ENCODE data around the gene MLLT1.
"Not testable (repeated sequence)": the region's sequence is repeated elsewhere in the genome, so short reads cannot be mapped to it uniquely, and the experiment has no call there.

- TF ChIP-seq, protein P1, sequence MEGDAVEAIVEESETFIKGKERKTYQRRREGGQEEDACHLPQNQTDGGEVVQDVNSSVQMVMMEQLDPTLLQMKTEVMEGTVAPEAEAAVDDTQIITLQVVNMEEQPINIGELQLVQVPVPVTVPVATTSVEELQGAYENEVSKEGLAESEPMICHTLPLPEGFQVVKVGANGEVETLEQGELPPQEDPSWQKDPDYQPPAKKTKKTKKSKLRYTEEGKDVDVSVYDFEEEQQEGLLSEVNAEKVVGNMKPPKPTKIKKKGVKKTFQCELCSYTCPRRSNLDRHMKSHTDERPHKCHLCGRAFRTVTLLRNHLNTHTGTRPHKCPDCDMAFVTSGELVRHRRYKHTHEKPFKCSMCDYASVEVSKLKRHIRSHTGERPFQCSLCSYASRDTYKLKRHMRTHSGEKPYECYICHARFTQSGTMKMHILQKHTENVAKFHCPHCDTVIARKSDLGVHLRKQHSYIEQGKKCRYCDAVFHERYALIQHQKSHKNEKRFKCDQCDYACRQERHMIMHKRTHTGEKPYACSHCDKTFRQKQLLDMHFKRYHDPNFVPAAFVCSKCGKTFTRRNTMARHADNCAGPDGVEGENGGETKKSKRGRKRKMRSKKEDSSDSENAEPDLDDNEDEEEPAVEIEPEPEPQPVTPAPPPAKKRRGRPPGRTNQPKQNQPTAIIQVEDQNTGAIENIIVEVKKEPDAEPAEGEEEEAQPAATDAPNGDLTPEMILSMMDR (IDR thresholded peaks at IDR 0.05) = not testable (repeated sequence)
- TF ChIP-seq POLR2A (IDR thresholded peaks at IDR 0.05); POLR2AphosphoS5 (IDR thresholded peaks at IDR 0.05; ENCODE audit: insufficient read depth in 1 of 2, low read depth in 1 of 2): not testable (repeated sequence)
Observed at GRCh38 chr19:6282393-6282792, 2.6 kb upstream of the MLLT1 start.

All from vagina (tissue), 2 donors.